ENCODE measurements around the gene KIRREL1.

KIRREL1 gene

GRCh38 chr1:158103861-158104522 is 110.5 kb downstream of the KIRREL1 start:
- Histone ChIP-seq H3K4me3 (ENCODE audit: low read depth, low read length) (no peak overlapping the region), H3K9me3 (ENCODE audit: severe bottlenecking) (no peaks in the 10 kb centered on the region), H3K36me3 (no peaks in the 10 kb centered on the region), H3K27ac (no peak overlapping the region), H3K27me3 (ENCODE audit: insufficient read depth, low read depth, severe bottlenecking) (no peaks in the 10 kb centered on the region)
- no peak for DNase-seq
- TF ChIP-seq, protein P1, sequence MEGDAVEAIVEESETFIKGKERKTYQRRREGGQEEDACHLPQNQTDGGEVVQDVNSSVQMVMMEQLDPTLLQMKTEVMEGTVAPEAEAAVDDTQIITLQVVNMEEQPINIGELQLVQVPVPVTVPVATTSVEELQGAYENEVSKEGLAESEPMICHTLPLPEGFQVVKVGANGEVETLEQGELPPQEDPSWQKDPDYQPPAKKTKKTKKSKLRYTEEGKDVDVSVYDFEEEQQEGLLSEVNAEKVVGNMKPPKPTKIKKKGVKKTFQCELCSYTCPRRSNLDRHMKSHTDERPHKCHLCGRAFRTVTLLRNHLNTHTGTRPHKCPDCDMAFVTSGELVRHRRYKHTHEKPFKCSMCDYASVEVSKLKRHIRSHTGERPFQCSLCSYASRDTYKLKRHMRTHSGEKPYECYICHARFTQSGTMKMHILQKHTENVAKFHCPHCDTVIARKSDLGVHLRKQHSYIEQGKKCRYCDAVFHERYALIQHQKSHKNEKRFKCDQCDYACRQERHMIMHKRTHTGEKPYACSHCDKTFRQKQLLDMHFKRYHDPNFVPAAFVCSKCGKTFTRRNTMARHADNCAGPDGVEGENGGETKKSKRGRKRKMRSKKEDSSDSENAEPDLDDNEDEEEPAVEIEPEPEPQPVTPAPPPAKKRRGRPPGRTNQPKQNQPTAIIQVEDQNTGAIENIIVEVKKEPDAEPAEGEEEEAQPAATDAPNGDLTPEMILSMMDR (IDR thresholded peaks at IDR 0.05; ENCODE audit: low read depth, low read length) = no peak

- Histone ChIP-seq H3K27me3 (ENCODE audit: insufficient read depth, low read depth, severe bottlenecking) (no peaks in the 10 kb centered on the region), H3K36me3 (no peaks in the 10 kb centered on the region), H3K9me3 (ENCODE audit: severe bottlenecking) (peaks cover 4% of the 10 kb centered on the region), H3K4me3 (ENCODE audit: low read depth, low read length) (no peak overlapping the region), H3K27ac (no peak overlapping the region)
- TF ChIP-seq, protein P1 (IDR thresholded peaks at IDR 0.05; ENCODE audit: low read depth, low read length) = no peak
- no peak for DNase-seq
Measured at GRCh38 chr1:158104891-158105290, 111.4 kb downstream of the KIRREL1 start.

- H3K4me3 ChIP-seq (ENCODE audit: low read depth, low read length) = no peak overlapping the region
- TF ChIP-seq, protein P1 (IDR thresholded peaks at IDR 0.05; ENCODE audit: low read depth, low read length) = no peak
- H3K27ac ChIP-seq = no peak overlapping the region
- H3K9me3 ChIP-seq (ENCODE audit: severe bottlenecking) = peaks cover 4% of the 10 kb centered on the region
- no peak for DNase-seq
- no peaks in the 10 kb centered on the region for H3K27me3 ChIP-seq (ENCODE audit: insufficient read depth, low read depth, severe bottlenecking)
- H3K36me3 ChIP-seq = no peaks in the 10 kb centered on the region
Measured at GRCh38 chr1:158105352-158106095, 112.1 kb downstream of the KIRREL1 start.

GRCh38 chr1:158107916-158108315 is 114.5 kb downstream of the KIRREL1 start:
- Histone ChIP-seq H3K4me3 (ENCODE audit: low read depth, low read length) (no peak overlapping the region), H3K27me3 (ENCODE audit: insufficient read depth, low read depth, severe bottlenecking) (peaks cover 3% of the 10 kb centered on the region), H3K9me3 (ENCODE audit: severe bottlenecking) (peaks cover 7% of the 10 kb centered on the region), H3K27ac (no peak overlapping the region), H3K36me3 (no peaks in the 10 kb centered on the region)
- TF ChIP-seq, protein P1 (IDR thresholded peaks at IDR 0.05; ENCODE audit: low read depth, low read length) = no peak
- no peak for DNase-seq

DNA sequence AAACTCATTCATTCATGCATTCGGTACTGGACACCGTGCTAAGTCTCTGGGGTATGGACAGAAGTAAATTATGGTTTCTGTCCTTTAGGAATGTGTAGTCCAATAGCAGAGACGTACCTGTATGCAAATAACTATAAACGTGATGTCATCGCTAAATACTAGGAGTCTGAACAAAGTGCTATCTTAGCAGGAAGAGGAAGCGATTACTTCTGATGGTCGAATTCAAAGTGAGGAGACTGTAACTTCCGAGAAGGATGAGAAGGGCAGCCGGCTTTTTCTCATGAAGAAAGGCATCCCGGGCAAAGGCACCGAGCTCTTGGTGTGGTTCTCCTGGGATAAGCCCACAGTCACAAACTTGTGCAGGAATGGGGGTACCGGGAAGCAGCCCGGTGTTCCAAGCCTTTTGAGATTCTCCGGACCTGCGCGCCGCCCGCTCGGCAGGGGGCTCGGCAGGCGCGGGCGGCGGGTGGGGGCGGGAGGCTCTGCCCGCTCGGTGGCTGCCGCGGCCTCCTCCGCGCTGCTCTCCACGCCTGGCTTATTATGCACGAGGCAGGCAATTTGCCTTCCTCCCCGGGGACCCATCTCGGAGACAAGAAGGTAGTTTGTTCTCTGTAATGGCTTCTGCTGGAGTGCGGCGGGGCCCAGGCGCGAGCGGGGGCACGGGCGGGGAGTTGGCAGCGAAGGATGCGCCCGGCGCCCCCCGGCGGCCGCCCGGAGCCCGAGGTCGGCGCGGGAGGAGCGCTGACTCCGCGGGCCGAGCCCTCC is 119.7 kb downstream of the KIRREL1 start:
- peaks cover 3% of the 10 kb centered on the region for H3K27me3 ChIP-seq (ENCODE audit: insufficient read depth, low read depth, severe bottlenecking)
- no peaks in the 10 kb centered on the region for H3K36me3 ChIP-seq
- peaks cover 7% of the 10 kb centered on the region for H3K9me3 ChIP-seq (ENCODE audit: severe bottlenecking)
- TF ChIP-seq, protein P1 (IDR thresholded peaks at IDR 0.05; ENCODE audit: low read depth, low read length) = peak; percentile 86
- H3K27ac ChIP-seq = peak overlapping the region; percentile 35
- H3K4me3 ChIP-seq (ENCODE audit: low read depth, low read length) = peak overlapping the region; percentile 48
- peak; percentile 80 for DNase-seq

Data from WERI-Rb-1 (cell line).